Effector CD4-positive, alpha-beta T cell (primary cell): ENCODE measurements around the gene HOXB5.

Source experiments
- DNase-seq: peaks from one replicate; pipeline ENCODE4 v3.0.0-alpha.2; 2020

HOXB5 gene

GRCh38 chr17:48571826-48572417 lies 21.7 kb downstream of the HOXB5 start:
- no peak for DNase-seq

DNA sequence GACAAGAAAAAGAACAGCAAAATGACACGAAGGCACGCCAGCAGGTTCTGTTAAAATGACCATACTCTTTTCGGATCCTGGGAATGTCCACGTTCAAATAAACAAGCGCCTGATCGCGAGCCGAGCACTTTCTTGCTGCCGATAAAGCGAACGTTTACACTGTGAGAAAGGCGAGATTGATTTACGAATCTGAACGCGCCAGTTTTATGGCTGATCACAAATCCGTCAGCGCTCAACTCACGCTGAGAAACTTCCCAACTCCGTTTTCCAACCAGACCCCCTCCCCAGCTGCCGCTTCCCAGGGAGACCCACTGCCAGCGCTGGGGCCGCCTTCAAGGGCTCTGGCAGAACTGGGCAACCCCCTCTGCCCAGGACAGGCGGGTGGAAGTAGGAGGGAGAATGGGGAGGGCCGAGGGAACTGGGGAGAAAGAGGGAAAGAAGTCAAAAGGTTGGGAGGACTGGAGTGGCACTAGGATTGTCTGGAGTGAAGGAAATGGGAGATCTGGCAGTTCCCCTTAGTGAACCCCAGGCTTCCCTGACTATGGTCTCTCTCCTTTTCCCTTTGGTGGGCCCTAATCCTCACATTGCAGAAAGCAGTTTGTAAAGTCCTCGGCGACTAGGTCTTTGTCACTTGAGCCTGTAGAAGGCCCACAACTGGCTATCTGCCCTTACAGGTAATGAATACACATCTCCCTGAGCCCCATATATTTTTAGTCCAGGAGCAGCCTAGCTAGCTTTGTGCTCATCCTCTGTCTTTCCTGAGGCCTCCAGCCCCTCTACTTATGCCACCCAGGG lies 22.4 kb downstream of the HOXB5 start:
- DNase-seq: no peak

GRCh38 chr17:48570325-48571023 lies 23.1 kb downstream of the HOXB5 start:
- no peak for DNase-seq

DNA sequence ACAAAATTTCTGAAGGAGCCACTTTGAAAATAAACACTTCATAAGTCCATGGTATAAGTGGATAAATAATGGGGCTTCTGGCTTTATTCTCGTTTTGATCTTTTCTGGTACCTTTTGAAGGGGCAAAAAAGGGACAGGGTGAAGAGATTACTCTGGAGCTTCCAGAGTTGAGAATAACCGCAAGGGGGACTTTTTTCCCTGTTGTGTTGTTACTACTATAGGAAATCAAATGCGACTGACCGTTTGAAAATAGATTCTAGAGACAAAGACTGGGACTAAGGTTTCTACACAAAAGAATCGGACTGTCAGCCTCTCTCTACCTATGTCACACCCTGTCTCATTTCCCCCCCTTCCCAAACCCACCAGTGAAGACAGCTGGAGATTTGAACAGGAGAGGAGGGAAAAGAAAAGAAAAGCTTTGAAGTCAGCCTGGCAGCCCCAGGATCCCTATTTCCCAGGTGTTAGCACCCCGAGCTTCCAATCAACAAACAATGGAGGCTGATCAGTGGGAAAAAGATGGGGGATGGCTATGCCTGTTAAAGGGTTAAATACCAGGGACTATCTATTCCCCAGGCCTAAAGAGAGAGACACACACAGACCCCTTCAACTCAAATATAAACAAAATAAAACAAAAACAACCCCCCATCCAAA lies 23.8 kb downstream of the HOXB5 start:
- no peak for DNase-seq

GRCh38 chr17:48569240-48569582 lies 24.4 kb downstream of the HOXB5 start:
- no peak for DNase-seq

GRCh38 chr17:48568499-48569239 lies 24.9 kb downstream of the HOXB5 start:
- no peak for DNase-seq

- no peak for DNase-seq
Observed at GRCh38 chr17:48567646-48568354, 25.8 kb downstream of the HOXB5 start.

DNA sequence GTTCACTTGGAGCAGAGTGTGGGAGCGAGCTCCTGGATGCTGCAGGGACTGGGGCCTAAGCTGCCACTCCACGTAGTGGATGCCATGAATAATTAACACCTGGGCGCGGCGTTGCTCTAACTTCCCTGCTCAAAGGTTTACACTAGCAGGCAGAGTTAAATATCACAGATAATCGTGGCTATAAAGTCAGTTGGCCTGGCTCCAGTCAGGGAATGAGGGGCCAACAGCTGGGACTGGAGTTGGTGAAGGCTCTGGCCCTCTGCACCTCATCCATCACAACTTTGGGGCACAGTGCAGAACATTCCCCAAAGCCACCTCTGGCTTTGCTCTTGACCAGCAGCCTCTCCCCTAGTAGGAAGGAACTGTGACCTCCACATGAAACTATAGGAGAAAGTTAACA lies 26.4 kb downstream of the HOXB5 start:
- no peak for DNase-seq

DNA sequence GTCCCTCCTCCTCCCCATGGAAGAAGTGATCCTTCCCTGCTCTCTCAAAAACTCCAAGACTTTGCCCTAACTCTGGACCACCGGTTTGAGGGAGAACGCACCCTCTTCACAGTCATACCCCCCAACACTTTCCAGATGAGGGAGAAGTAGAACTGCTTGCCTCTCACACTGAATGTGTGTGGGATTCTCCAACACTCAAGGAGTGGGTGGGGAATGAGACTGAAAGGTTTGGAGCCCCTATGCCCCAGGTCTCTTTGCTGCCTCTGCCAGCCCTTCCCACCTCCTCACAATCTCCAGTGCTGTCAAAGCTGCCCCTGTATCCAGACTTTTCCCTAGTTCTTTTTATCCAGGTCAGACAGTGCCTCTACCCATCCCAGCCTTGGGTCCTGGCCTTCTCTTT lies 26.9 kb downstream of the HOXB5 start:
- DNase-seq: no peak

DNA sequence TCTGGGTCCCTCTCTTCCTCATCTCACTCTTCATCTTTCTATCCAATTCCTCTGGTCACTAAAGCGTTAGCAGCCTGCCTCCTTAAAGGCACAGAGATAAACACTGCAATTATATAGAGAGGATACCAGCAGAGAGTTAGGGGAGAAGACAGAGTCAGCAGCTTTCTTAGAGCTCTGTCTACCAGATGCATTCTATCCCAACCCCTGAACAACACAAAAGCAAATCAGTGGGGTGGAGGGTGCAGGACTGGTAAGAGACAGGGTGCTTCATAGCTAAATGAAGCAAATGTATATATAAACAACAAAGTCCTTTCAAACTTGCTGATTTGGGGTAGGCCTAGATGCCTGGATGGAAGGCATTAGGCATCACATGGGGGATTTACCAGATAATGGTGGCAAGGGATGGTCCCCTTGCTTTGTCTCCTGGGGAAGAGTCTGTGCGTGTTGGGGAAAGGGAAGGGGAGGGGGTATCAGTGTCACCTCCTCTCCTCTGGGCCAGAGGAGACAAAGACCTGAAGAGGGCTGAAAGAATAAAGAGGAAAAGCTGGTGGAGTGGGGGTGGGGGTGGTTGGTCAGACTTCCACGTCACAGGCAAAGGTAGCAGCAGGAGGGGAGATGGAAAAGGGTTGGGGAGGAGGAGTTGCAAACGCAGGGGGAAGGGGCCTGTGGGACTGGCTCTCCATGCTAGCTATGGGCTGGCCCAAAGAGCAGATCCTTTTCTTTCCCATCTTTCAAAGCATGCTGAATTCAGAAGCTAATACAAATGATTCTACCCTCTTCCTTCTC lies 27.5 kb downstream of the HOXB5 start:
- DNase-seq: no peak

GRCh38 chr17:48565022-48565554 lies 28.5 kb downstream of the HOXB5 start:
- no peak for DNase-seq

- DNase-seq: no peak
Observed at GRCh38 chr17:48564188-48565021, 29.2 kb downstream of the HOXB5 start.

DNA sequence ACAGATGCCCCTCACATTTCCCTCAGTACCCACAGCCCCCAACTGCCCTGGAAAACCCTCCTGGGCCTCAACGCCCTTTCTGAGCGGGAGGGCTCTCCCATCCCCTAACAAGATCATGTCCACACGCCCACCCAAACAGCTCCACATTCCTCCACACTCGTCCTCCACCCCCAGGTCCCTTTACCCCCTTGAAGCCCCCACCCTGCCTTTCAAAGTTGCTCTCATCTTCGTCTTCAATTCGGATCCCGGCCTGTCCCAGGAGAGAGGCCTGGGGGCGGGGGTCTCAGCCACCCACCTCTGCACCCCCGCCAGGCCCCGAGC lies 29.8 kb downstream of the HOXB5 start:
- no peak for DNase-seq

DNA sequence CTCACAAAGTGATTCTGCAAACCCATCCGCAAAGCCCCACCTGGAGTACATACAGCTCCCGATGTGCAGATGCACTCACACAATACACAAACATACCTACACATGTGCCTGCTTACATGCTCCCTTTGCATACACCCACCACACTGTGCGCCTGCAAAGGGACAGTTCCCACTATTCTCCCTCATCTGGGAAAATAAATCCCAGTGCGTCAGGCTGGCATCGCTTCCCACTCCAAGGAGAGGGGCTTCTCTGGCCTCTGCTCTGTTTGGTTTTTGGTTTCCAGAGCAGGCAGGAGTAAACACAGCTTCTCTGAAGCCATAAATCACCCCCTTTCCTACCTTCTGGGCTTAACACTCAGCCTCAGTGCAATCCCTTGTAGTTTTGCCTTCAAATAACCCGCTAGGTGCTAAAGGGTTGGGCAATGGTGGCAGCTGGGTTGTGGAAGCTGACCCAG lies 30.2 kb downstream of the HOXB5 start:
- no peak for DNase-seq

- DNase-seq: no peak
Observed at GRCh38 chr17:48562934-48563333, 30.6 kb downstream of the HOXB5 start.

- no peak for DNase-seq
Observed at GRCh38 chr17:48561884-48562810, 31.4 kb downstream of the HOXB5 start.

GRCh38 chr17:48559840-48560817 lies 33.5 kb downstream of the HOXB5 start:
- DNase-seq: no peak
